Astrocyte (in vitro differentiated cells and primary cell): ENCODE results near the gene RTN4IP1.

Source experiments
- CTCF ChIP-seq: IDR thresholded peaks from 2 replicates; pipeline ENCODE4 v1.5.1; 2011; ENCODE audit warnings: low read depth, mild to moderate bottlenecking, inconsistent platforms, low read length, moderate library complexity; ENCODE audit not compliant: insufficient read depth
- EZH2 ChIP-seq: IDR thresholded peaks from 2 replicates; pipeline ENCODE4 v1.6.1; 2012; ENCODE audit warnings: mild to moderate bottlenecking, low read length, inconsistent platforms; ENCODE audit not compliant: insufficient read depth

- no peak for TF ChIP-seq CTCF
- TF ChIP-seq EZH2 = no peak
These were observed 54.4 kb downstream of the RTN4IP1 start for GRCh38 chr6:106574741-106575458.
